Measurements from ENCODE around the gene ICAM1. TPM values are rescaled to one million over a fixed set of nuclear protein-coding genes. Genes with fewer than 3 reads are reported as not detected.
A peak's percentile ranks its signal among the peaks of the same experiment; 100 is the strongest.

Gene ICAM1
- total and polyA plus RNA-seq, 2 of the 13 experiments (the other 11 are each of a cell fraction or from before 2014, with no cell fraction given): 37.9 to 98.4 TPM

GRCh38 chr19:10332965-10333757, 62.2 kb downstream of the ICAM1 start, which contains the start of gene RAVER1 (continued):
- TF ChIP-seq BCLAF1 (IDR thresholded peaks at IDR 0.05) (no peak), ZNF564 (CRISPR knock-in tag; IDR thresholded peaks at IDR 0.05) (peak; percentile 64; the same call in 1 of the 2 replicates), HMGXB3 (CRISPR knock-in tag; IDR thresholded peaks at IDR 0.05; ENCODE audit: borderline replicate concordance) (no peak), MEF2D (CRISPR knock-in tag; IDR thresholded peaks at IDR 0.05) (peak; percentile 70), HOXD1 (CRISPR knock-in tag; IDR thresholded peaks at IDR 0.05) (no peak), U2AF1 (optimal IDR thresholded peaks at IDR 0.05; ENCODE audit: low read depth, low read length) (peak; percentile 54), ZNF281 (CRISPR knock-in tag; IDR thresholded peaks at IDR 0.05; ENCODE audit: borderline replicate concordance) (no peak), CBX5 (CRISPR knock-in tag; IDR thresholded peaks at IDR 0.05; ENCODE audit: borderline replicate concordance) (no peak), HHEX (CRISPR knock-in tag; IDR thresholded peaks at IDR 0.05) (no peak), ZNF263 (CRISPR knock-in tag; IDR thresholded peaks at IDR 0.05) (0 out of 2 replicates have a peak, but pooled peaks have one; percentile 40), ZBTB2 (CRISPR knock-in tag; IDR thresholded peaks at IDR 0.05; ENCODE audit: low read depth) (no peak), ZBTB33 (CRISPR knock-in tag; IDR thresholded peaks at IDR 0.05) (no peak), POGZ (CRISPR knock-in tag; IDR thresholded peaks at IDR 0.05) (peak; percentile 82), CBFB (CRISPR knock-in tag; IDR thresholded peaks at IDR 0.05) (peak; percentile 19; the same call in 1 of the 2 replicates), ZKSCAN1 (IDR thresholded peaks at IDR 0.05; ENCODE audit: low read length) (no peak)

Data from HepG2 (cell line).